GM23248 (cell line): ENCODE measurements around the gene CTNNA3.

Source experiments
- EZH2 ChIP-seq: fragments of 200-600 bp; sonication (generic); IDR thresholded peaks from 2 replicates; pipeline ENCODE4 v1.6.1; 2018; ENCODE audit warnings: antibody characterized with exemption, mild to moderate bottlenecking; ENCODE audit not compliant: insufficient read depth, poor library complexity, severe bottlenecking
- EZH2phosphoT487 ChIP-seq: fragments of 200-600 bp; sonication (generic); IDR thresholded peaks from 2 replicates; pipeline ENCODE4 v1.6.1; 2018; ENCODE audit warnings: antibody characterized with exemption, moderate library complexity, mild to moderate bottlenecking, low read depth; ENCODE audit not compliant: insufficient read depth

DNA sequence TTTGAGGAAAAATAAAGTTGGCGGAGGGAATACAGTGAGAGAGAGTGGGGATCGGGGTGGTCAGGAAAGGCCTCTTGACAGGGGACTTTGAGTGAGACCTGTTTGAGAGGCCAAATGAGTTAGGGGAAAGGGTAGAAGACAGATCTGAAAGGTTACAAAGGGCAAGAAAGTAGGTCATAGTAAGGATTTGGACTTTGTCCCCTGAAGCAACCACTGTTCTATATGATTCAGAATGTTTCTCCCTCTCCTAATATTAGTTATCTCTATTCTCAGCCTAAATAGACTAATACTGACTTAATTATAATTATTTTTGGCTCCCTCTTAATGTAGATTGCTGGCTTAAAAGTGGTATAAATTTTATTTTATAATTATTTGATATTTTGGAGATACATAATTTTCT is 88.0 kb downstream of the CTNNA3 start:
- no peak for TF ChIP-seq EZH2
- no peak for TF ChIP-seq EZH2phosphoT487
